ENCODE data around the gene RALGPS1.

- TF ChIP-seq CTCF (IDR thresholded peaks at IDR 0.05): no peak
- TF ChIP-seq POLR2AphosphoS5 (IDR thresholded peaks at IDR 0.05): no peak
- no peak for TF ChIP-seq POLR2A (IDR thresholded peaks at IDR 0.05)
- TF ChIP-seq EP300 (IDR thresholded peaks at IDR 0.05): no peak
Observed at GRCh38 chr9:127007638-127008037, 93.1 kb downstream of the RALGPS1 start.
